Stimulated activated CD4-positive, alpha-beta T cell treated with anti-CD3 and anti-CD28 coated beads, Interleukin-1b, Interleukin-23, amount 100 ng/mL, for 4 hours (primary cell): ENCODE results near the gene CACFD1.

Source experiments
- DNase-seq, 2 donors: peaks; one replicate each; pipeline ENCODE4 v3.0.0-alpha.2; 2020; ENCODE audit warnings: low read depth in 2 of 2

The CACFD1 gene

DNA sequence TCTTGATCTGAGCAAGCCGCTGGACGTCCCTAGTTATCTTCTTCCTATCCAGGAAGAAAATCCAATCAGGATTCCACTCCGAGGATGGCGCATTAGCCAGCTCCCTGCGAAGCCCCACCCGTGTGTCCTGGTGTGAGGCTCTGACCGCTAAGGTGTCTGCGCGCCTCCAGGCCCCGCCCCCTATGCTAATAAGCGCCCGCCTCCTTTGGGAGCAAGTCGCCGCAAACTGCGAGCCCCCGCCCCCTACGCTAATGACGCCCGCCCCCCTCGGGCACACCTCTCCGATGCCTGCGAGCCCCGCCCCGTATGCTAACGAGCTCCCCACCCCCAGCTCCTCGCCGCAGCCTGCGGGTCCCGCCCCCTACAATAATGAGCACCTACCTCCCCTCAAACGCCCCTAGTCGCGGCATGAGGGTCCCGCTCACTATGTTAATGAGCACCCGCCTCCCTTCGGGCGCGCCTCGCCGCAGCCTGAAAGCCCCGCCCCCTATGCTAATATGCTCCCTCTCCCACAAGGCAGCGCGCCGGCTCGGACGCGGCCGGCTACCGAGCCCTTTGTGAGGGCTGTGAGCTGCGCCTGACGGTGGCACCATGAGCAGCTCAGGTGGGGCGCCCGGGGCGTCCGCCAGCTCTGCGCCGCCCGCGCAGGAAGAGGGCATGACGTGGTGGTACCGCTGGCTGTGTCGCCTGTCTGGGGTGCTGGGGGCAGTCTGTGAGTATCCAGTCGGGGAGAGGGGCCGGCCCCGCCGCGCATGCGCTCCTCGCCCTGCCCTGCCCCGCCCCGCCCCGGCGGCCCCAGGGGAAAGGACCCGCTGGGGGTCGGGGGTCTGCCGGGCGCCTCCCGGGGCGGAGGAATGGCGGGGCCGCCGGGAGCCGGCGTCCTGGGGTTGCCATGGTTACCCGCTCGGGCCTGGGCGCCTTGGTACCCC lies at the start of gene CACFD1:
TSS of gene CACFD1 (plus strand) at position 503 of the 929 bp plus-strand sequence. CDS start at position 592, 89 bp downstream.
- peak; percentile 84 to 92 for DNase-seq

DNA sequence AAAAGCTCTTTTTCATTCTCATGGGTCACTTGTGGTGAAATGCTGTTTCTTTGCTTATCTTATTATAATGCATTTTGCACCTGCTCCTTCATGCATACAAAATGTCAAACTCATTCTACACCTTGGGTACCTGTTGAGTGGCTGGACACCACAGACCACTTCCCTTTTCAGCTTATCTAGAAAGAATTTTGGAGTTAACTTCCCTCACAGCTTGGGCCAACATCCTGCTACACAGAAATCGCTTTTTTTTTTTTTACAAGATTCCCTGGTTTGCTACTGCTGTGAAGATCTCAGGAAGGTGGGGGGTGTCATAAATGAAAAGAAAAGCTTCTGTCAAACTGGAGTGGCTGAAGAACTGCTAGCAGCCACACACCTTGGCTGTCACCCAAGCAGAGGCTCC lies 44.6 kb upstream of the CACFD1 start:
- DNase-seq = no peak

DNA sequence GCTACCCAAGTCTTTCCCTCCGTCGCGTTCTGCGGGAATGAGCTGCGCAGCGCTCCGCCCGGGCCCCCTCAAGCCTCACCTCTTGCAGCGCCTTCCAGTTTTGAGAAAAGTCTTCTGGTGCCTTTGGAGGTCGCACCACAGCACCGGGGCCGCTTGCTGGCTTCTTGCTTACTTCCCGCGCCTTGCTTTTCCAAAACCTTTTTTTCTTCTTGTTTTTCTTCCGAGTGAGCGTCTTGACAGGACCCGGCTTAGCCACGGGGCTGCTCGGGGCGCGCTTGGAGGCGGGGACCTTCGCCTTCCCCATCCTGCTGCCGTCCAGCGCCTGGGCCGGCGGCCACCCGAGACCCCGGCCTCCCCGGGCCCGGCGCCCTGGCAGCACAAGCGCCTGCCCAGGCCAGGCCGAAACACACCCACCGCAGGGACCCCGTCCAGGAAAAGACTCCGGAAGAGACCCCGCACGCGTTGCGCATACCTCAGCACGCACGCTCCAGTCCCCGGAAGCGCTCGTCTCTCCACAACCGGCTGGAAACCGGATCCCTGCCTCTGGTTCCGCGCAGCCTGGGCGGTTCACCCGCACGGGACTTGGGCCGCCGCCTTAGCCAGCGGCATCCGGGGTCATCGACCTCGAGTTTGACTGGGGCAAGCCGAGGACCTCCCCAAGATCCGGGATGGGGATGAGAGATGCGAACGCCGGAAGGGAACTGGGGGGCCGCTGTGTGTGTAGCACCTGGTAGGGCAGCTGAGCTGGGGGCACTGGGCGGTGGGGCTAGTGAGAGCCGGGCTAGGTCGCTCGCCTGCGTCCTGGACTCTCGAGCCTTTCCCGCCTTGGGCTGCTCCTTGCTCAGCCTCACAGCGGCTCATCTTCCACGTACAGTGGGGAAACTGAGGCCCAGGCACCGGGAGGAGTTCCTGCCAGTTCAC lies 42.0 kb upstream of the CACFD1 start, which contains the start of gene REXO4:
TSS of gene REXO4 (minus strand) at position 470 of the 921 bp plus-strand sequence. CDS start at position 304, 166 bp downstream.
- DNase-seq = peak; percentile 72 to 76

DNA sequence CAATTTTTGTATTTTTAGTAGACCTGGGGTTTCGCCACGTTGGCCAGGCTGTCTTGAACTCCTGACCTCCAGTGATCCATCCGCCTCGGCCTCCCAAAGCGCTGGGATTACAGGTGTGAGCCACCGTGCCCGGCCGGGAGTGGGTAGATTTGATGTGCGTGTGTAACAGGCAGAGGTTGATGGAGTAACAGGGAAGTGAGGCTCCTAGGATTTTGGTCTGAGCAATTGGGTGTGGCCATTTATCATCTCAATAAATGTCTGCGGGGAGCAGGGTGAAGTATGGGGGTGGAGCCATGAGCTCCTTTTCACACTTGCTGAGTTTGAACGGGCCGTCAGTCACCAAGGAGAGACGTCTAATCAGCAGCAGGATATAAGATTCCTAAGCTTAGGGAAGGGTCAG lies 40.8 kb upstream of the CACFD1 start:
- DNase-seq = no peak

DNA sequence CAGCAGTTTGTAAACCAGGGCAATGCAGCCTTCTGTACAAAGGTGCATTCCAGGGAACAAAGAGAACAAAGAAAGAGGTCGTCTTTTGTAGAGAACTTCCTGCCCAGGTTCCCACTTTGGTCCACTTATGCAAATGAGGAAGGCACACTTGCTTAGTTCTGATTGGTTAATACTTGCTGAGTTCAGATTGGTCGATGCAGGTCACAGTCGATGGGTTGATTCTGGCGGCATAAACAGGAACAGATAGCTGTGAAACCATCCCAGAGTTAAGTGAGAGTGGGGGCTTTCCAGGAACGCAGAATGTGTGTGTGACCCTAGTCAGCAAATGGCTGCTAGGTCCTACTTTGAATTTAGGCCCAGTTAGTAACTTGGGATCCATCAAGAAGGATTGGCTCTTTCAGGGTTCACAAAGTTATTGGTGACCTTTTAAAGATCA lies 39.4 kb upstream of the CACFD1 start:
- DNase-seq = no peak

DNA sequence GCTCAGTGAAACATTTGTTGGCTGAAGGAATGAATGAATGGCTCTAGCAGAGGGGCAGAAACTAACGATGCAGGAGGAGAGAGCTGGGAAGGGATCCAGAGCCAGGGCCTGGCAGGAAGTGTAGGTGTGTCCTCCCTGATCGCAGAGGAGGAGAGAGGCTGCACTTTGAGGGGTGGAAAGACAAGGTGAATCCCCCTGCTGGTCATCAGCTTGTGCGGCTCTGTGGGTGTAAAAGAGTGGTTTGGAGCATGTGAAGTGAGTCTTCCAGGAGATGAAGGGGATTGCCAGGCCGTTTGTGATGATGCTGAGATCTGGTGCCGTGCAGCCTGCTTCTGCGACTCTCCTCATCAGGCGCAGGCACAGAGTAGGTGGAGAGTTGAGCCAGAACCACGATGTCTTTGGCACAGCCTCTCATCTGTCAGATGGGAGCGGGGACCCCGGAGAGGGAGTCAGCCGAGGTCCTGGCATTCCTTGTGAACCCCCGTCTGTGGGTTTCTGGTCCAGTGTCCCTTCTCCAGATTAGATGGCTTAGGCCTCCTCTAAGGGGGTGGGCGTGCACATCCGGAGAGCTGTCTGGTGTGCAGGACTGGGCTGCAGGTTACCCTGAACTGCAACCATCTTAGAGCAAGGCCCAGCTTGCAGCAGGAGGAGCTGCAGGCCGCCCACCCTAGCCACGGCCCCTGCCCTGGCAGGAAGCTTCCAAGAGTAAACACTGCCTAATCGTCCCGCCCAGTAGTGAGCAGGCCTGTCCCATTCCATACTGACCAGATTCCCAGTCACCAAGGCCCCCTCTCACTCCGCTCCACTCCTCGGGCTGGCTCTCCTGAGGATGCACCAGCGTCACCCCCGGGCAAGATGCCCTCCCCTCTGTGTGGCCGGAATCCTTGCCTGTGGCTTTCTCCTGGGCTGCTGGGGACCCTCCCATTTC lies 37.9 kb upstream of the CACFD1 start, which contains the start of gene ADAMTS13:
TSS of gene ADAMTS13 (plus strand) at position 753 of the 928 bp plus-strand sequence. CDS start at position 830, 77 bp downstream.
- no peak for DNase-seq

DNA sequence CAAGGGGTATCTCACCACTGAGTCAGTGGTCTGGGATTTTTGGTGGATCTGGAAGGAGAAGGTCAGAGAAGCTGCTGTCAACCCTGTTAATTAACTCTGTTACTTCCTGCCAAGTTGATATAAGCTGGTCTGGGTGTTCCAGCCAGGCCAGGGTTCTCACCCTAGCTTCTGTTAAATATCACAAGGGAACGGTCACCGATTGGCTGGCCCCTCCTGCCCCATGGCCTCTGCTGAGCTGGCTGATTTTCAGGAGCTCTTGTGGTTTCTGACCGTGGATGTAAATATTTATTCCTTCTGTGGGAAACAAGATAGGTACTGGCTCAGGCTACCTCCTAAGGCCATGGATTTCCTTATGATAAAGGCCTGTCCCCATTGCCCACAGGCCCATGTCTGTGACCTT lies 36.6 kb upstream of the CACFD1 start:
- DNase-seq = no peak

GRCh38 chr9:133424187-133424586 lies 35.6 kb upstream of the CACFD1 start:
- DNase-seq = no peak

DNA sequence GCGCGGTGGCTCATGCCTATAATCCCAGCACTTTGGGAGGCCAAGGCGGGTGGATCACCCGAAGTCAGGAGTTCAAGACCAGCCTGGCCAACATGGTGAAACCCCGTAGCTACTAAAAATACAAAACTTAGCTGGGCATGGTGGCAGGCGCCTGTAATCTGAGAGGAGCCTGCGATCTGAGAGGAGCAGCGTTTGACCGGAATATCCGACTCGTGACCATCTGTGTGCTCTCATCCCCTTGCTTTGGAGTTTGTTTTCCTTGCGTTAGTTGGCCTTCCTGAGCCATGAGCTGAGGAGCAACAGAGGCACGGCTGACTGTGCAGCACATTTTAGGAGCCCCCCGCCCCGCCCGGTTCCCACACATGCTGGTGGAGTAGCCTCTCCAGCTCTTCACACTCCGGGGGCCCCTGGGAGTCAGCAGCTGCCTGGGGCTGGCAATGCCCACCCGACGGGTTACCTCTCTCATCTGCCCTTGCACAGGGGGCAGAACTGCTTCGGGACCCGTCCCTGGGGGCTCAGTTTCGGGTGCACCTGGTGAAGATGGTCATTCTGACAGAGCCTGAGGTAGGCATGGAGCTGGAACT lies 34.6 kb upstream of the CACFD1 start:
- DNase-seq = no peak

- no peak for DNase-seq
Observed at GRCh38 chr9:133426011-133426410, 33.8 kb upstream of the CACFD1 start.

GRCh38 chr9:133427658-133428348 lies 32.0 kb upstream of the CACFD1 start:
- DNase-seq = no peak

GRCh38 chr9:133428617-133429101 lies 31.1 kb upstream of the CACFD1 start:
- DNase-seq = no peak

GRCh38 chr9:133429214-133429613 lies 30.6 kb upstream of the CACFD1 start:
- DNase-seq = no peak

DNA sequence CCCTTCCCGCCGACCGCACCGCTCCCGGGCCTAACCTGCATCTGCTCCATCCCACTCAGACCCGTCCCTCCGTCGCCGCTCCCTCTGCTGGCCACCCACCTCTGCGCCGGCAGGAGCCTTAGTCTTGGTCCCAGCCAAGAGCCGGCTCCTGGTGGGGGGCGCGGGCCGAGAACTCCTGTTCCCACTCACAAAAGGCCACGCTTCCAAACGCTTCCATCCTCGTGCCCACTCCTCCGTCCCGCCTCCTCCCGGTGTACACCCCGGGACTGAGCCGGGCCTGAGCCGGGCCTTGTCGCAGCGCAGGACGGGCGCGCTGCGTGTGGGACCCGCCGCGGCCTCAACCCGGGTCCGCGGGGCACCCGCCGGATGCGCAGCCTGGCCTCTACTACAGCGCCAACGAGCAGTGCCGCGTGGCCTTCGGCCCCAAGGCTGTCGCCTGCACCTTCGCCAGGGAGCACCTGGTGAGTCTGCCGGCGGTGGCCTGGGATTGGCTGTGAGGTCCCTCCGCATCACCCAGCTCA lies 30.1 kb upstream of the CACFD1 start:
- no peak for DNase-seq

DNA sequence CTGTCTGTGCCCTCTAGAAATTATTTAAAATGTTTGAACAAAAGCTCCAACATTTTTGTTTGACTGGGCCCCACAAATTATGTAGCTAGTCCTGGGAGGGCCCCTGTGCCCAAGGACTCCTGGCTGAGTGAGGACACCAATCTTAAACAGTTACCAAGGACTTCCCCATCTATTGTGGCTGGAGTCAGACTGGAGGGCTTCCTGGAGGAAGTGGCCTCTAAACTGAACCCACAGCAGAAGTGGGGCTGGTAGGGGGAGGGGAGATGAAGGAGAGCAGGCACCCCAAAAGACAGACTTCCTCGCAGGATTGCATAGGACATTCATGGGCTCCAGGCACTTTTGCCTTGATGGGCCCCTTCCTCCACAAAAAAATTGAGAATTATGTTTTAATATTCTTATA lies 29.5 kb upstream of the CACFD1 start:
- no peak for DNase-seq

DNA sequence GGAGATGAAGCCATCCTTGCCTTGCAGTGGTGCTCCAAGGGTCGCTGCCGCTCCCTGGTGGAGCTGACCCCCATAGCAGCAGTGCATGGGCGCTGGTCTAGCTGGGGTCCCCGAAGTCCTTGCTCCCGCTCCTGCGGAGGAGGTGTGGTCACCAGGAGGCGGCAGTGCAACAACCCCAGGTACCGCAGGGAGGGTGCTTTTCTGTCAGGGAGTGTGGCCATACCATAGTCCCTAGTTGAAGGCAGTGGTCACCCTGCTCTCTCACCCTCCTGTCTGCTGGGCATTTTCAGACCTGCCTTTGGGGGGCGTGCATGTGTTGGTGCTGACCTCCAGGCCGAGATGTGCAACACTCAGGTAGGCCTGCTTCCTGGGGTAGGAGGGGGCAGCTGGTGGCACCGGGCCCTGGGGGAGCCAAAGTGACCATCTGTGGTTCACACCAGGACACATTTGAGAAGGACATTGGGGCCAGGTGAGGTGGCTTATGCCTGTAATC lies 26.4 kb upstream of the CACFD1 start:
- DNase-seq = no peak

DNA sequence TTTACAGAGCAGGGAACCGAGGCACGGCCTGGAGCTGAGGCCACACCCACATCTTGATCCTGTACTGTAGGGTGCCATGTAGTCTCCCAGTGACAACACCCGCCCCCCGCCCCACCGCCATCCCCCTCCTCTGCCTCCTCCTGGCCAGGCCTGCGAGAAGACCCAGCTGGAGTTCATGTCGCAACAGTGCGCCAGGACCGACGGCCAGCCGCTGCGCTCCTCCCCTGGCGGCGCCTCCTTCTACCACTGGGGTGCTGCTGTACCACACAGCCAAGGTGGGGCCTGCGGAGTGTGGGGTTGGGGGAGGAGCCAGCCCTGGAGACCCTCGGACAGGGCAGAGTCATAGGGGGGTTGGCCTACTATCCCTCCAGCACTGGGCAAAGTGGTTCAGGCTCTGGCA lies 23.1 kb upstream of the CACFD1 start:
- no peak for DNase-seq

DNA sequence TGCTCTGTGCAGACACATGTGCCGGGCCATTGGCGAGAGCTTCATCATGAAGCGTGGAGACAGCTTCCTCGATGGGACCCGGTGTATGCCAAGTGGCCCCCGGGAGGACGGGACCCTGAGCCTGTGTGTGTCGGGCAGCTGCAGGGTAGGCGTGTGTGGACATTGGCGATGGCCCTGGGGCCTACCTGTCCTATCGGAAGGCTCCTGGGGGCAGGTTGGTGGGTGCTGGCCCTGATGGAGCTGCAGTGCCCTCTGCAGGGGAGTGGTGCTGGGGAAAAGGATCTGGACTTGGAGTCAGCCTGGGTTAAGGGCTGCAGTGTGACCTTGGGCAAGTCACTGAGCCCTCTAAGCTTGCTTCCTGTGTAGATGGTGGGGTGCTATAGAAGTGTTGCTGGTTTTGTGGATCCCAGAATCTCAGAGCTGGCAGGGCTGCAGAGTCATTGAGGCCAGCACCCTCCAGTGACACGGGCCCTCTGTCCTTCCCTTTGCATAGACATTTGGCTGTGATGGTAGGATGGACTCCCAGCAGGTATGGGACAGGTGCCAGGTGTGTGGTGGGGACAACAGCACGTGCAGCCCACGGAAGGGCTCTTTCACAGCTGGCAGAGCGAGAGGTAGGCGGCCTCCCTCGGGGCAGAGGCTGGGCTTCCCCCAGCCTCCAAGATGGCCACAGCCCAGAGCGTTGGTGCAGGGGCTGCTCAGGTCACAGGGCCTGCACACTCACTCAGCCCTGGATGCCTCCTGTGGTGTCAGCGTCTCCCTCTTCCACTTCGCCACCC lies 21.8 kb upstream of the CACFD1 start:
- DNase-seq = no peak

DNA sequence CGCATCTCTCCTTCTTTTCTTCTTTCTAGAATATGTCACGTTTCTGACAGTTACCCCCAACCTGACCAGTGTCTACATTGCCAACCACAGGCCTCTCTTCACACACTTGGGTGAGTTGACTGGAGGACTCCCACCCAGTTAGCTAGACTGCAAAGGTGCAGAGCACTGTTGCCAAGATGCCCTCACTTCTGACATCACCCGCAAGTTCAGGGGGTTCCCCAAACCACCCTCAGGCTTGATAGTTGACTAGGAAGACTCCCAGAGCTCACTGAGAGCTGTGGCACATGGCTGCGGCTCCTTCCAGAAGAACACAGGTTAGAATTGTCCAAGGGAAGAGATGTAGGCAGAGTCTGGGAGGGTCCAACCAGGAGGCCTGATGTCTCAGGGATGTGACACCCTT lies 20.4 kb upstream of the CACFD1 start:
- no peak for DNase-seq
